Stomach (tissue), 4 donors: Measurements from ENCODE around the gene SIGLEC9.

Experiments
- CTCF ChIP-seq, 7 experiments: fragments of 450-650 bp in 4 of 7; fragments of 200-600 bp in 3 of 7; sonication (generic) in 3 of 7; IDR thresholded peaks; one replicate each; pipeline ENCODE4 v1.5.1; 2016 to 2019; ENCODE audit warnings: antibody characterized with exemption in 7 of 7, control low read depth in 2 of 7, mild to moderate bottlenecking in 1 of 7
- EP300 ChIP-seq: sonication (generic); formaldehyde crosslinking; IDR thresholded peaks from one replicate; pipeline ENCODE4 v1.6.1; 2017; ENCODE audit warnings: antibody characterized with exemption
- POLR2A ChIP-seq, 4 donors: fragments of 450-650 bp; IDR thresholded peaks; one replicate each; pipeline ENCODE4 v1.6.1; 2016; ENCODE audit warnings: antibody characterized with exemption in 4 of 4, control low read depth in 2 of 4, mild to moderate bottlenecking in 1 of 4, moderate library complexity in 1 of 4
- POLR2AphosphoS5 ChIP-seq, 3 donors: sonication (generic); formaldehyde crosslinking; IDR thresholded peaks; one replicate each; pipeline ENCODE4 v1.6.1; 2016; ENCODE audit warnings: antibody characterized with exemption in 3 of 3

- TF ChIP-seq CTCF (IDR thresholded peaks at IDR 0.05) = no peak
- TF ChIP-seq POLR2A (IDR thresholded peaks at IDR 0.05) = no peak
- TF ChIP-seq POLR2AphosphoS5 (IDR thresholded peaks at IDR 0.05) = no peak
- TF ChIP-seq EP300 = no peak
Measured at GRCh38 chr19:51129716-51130115, 5.0 kb downstream of the SIGLEC9 start.
